NCI-H2227 treated with DMSO at 0.1 percent for 48 hours (cell line): Measurements from ENCODE around the gene PA2G4.
A peak's percentile ranks its signal among the peaks of the same experiment; 100 is the strongest.
"Not testable (repeated sequence)": the region's sequence is repeated elsewhere in the genome, so short reads cannot be mapped to it uniquely, and the experiment has no call there.

ENCODE experiments used
- DNase-seq: peaks from one replicate; lab custom pipeline; 2025; lab: John Stamatoyannopoulos, UW

Gene PA2G4

GRCh38 chr12:56099787-56100186, 4.6 kb upstream of the PA2G4 start:
- no peak for DNase-seq

DNA sequence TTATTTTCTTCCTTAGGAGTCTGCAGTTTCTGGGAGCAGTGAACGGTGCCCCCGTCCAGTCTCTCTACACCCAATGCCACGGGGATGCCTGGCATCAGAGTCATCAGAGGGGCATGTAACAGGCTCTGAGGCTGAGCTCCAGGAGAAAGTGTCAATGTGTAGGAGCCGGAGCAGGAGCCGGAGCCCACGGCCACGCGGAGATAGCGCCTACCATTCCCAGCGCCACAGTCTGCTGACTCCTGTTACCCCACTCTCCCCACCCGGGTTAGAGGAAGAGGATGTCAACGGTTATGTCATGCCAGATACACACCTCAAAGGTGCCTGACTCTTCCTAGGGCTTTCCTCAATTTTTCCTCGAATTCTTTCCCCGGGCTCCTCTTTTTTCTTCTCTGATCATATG, 3.3 kb upstream of the PA2G4 start:
- no peak for DNase-seq

DNA sequence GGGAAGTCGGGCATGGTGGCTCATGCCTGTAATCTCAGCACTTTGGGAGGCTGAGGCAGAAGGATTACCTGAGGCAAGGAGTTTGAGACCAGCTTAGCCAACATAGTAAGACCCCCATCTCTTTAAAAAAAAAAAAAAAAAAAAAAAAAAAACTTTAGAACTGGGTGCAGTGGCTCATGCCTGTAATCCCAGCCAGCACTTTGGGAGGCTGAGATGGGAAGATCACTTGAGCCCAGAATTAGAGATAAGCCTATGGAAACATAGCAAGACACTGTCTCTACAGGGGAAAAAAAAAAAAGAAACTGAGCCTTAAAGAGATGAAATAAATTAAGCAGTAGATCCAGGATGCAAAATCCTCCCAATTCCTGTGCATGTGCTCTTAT, 1.7 kb upstream of the PA2G4 start:
- no peak for DNase-seq

- DNase-seq, result no peak
These were observed 1.2 kb upstream of the PA2G4 start for GRCh38 chr12:56103066-56103711.

- DNase-seq, result no peak
These were observed 593 bp upstream of the PA2G4 start for GRCh38 chr12:56103823-56104108.

- no peak for DNase-seq
These were observed 653 bp downstream of the PA2G4 start for GRCh38 chr12:56104815-56105608.

DNA sequence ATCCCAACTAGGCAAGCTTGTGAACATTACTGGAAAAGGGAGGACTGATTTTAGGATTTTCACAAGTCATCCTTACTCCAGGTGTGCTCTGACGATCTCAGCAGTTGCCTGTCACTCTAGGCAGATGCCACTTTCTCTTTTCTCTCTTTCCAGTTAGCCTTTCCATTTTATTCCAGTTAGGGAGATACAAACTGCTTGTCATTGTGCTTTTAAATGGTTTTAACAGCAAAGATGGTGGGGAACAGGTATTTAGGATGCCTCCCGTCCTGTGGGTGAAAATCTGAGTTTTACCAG, 1.2 kb downstream of the PA2G4 start:
- no peak for DNase-seq

DNA sequence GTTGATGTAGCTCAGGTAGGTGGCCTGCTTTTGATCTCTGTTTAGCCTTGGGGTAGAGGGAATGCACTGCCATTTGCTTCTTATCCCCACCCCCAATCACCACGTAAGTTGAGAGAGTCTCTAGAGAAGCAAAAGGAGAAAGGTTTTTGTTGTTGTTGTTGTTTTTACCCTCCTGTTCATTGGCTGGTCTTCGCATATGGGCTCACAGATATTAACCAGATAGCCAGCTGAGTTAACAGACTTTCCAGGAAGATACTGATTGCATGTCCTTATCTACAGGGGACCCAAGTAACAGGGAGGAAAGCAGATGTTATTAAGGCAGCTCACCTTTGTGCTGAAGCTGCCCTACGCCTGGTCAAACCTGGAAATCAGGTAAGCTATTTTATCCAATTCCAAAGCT, 2.9 kb downstream of the PA2G4 start:
- DNase-seq, result no peak

- DNase-seq, result no peak
These were observed 6.2 kb downstream of the PA2G4 start for GRCh38 chr12:56110571-56110970.

- no peak for DNase-seq
These were observed 9.7 kb downstream of the PA2G4 start for GRCh38 chr12:56114084-56114483.

- DNase-seq, result no peak
These were observed 11.0 kb downstream of the PA2G4 start for GRCh38 chr12:56115329-56115728.

DNA sequence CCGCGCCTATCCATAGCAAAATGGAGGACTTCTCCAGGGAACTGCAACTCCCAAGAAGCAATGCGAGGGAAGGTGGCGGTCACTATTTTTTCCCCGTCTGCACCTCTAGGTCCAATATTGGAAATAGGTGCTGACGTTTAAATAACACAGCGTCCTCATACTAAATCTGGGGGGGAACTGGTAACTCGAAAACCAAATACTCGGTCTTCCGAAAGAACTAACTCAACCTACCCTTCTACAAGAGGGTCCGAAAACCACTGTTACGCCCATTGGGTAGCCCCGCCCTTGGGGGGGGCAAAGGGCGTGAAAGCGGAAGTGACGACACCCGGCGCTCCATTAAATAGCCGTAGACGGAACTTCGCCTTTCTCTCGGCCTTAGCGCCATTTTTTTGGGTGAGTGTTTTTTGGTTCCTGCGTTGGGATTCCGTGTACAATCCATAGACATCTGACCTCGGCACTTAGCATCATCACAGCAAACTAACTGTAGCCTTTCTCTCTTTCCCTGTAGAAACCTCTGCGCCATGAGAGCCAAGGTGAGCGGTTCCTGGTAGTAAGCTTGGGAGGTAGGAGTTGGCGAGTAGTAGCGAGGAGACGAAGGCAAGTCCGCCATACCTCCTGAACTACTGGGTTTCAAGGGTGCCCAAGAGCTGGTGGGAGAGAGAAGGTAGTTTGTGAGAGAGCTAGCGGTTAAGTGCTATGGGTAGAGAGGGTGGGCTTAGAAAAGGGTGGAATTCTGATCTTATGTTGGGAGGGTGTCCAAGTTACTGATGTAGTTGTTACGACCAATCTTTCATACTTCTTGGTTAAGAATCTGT, 12.1 kb downstream of the PA2G4 start, which contains the start of gene RPL41:
TSS of gene RPL41 (plus strand) at position 367 of the 815 bp plus-strand sequence.
- DNase-seq, result peak; percentile 87

DNA sequence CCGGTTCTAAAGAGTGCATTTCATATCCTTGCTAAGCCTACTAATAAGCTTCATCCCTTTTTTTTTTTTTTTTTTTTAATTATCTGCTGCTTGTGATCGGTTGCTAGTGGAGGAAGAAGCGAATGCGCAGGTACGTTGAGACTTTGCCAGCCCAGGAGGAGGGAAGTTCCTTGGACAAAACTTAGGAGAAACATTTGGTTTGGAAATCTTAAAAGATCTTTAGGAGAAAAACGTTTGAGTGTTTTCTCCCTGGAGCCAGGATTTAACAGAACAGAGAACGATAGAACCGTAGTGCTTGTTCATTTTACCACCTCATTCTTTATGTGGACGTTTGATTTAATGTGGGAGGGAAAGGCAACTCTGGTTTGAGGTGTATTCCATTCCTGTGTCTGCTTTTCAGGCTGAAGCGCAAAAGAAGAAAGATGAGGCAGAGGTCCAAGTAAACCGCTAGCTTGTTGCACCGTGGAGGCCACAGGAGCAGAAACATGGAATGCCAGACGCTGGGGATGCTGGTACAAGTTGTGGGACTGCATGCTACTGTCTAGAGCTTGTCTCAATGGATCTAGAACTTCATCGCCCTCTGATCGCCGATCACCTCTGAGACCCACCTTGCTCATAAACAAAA, 12.8 kb downstream of the PA2G4 start:
- not testable (repeated sequence) for DNase-seq

DNA sequence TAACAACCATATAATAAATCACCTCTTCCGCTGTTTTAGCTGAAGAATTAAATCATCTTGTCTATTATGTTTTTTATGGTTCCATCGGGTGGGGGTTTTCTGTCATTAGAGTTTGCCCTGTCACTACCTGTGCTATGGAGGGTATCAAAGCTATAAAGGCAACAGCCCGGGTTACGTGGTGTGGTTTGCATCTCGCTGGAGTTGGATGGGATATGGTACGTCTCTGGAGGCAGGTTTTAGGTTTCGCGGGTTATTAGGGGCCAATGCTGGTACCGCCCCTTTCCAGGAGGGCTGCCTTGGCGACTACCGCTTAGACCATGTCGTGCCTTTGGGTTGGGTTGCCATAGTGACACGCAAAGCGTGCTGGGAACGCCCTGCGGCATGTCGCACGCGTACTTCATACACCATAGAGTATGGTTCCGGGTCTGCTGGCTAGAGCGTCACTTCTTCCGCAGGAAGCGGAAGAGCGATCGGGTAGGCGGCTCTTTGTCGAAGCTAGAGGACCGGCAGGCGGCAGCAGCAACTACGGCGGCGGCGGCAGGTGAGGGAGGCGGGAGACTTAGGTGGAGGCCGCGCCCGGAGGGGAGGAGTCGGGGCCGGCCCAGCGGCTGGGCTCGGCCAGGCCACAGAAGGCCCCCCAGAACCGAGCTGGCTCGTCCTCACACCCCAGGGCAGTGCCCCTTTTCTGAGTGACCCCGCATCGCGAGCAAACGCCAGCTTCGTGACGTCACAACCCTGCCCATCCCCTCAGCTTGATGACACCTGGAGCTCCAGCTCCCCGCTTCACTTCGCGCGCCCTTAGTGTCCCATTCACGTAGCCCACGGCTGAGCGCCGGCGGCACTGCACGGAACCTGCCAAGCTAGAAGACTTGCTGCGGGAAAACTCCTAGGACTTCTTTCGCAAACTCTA, 13.7 kb downstream of the PA2G4 start, which contains the start of gene ZC3H10:
TSS of gene ZC3H10 (plus strand) at position 489 of the 910 bp plus-strand sequence. CDS start 2,297 bp downstream, outside the sequence.
- DNase-seq, result peak; percentile 96

- no peak for DNase-seq
These were observed 14.5 kb downstream of the PA2G4 start for GRCh38 chr12:56118688-56119357.

DNA sequence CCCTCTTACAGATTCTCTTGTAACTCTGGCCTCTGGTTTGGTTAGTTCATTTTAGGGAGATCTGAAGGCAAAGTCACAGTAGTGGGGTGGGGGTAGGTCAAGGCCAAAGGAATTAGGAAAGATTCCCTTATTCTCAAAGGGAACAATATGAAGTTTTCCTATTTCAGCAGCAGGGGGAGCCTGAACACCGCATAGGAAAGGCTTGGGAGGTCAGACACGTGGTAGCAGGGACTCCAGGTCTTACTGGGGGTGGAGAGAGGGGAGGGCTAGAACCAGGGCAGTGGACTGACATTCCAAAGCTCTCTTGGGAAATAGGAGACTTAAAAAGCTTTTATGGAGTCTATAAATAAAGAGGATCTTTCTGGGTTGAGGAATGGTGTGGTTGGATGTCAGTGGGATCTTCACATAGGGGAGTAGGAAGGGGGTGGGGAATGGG, 15.0 kb downstream of the PA2G4 start:
- peak; percentile 56 for DNase-seq

GRCh38 chr12:56120158-56120846, 15.9 kb downstream of the PA2G4 start:
- DNase-seq, result no peak

DNA sequence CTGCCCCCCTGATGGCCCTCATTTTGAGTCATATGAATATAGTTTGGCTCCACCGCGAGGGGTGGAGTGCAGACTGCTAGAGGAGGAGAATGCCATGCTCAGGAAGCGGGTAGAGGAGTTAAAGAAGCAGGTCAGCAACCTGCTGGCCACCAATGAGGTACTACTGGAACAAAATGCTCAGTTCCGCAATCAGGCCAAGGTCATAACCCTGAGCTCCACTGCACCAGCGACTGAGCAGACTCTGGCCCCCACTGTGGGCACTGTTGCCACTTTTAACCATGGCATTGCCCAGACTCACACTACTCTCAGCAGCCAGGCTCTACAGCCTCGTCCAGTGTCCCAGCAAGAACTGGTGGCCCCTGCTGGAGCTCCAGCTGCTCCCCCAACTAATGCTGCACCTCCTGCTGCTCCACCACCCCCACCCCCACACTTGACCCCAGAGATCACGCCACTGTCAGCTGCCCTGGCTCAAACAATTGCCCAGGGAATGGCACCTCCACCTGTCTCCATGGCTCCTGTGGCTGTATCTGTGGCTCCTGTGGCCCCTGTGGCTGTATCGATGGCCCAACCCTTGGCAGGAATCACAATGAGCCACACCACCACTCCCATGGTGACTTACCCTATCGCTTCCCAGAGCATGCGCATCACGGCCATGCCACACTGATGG, 17.0 kb downstream of the PA2G4 start:
- no peak for DNase-seq

GRCh38 chr12:56122637-56123036, 18.3 kb downstream of the PA2G4 start:
- no peak for DNase-seq

GRCh38 chr12:56124133-56124532, 19.8 kb downstream of the PA2G4 start:
- no peak for DNase-seq
